ENCODE results near the gene ATP5ME.

DNA sequence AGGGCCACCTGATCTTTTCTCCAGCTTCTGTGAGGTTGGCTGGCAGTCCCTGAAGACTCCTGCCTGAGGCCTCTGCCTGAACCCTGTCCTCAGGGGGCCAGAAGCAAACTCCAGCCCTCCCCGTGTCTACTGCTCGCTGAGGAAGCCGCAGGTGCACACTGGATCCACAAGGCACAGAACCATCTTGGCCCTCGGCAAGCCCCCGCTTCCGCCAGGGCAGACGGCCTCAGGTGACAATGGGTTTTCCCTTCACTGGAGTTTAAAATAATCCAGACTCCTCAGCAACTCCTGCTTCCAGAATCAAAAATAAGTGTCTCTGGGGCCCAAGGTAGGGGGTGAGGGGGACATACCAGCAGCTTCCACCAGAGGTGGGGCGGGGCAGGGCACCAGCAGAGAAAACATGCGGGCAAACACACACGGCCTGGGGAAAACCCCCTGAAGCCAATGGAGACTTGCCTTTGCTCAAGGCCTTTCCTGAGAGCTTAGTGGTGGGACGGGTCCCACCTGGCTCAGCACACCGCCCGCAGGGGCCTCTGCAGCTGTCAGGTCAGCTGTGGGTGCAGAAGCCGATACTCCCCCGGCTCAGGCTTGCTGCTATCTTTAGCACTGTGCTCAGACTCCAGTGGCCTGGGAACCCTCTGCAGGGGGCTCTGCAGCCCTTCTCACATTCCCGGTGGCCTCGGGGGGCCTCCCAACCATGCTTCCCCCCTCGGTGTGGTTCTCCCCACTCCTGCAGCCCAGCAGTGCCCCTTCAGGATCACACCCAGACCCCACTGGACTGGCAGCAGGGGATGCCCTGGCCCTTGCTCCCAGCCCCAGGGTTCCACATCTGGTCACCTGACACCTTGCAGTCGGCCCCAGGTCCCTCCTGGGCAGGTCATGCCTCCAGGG lies 2.1 kb upstream of the ATP5ME start:
- TF ChIP-seq, protein P1, sequence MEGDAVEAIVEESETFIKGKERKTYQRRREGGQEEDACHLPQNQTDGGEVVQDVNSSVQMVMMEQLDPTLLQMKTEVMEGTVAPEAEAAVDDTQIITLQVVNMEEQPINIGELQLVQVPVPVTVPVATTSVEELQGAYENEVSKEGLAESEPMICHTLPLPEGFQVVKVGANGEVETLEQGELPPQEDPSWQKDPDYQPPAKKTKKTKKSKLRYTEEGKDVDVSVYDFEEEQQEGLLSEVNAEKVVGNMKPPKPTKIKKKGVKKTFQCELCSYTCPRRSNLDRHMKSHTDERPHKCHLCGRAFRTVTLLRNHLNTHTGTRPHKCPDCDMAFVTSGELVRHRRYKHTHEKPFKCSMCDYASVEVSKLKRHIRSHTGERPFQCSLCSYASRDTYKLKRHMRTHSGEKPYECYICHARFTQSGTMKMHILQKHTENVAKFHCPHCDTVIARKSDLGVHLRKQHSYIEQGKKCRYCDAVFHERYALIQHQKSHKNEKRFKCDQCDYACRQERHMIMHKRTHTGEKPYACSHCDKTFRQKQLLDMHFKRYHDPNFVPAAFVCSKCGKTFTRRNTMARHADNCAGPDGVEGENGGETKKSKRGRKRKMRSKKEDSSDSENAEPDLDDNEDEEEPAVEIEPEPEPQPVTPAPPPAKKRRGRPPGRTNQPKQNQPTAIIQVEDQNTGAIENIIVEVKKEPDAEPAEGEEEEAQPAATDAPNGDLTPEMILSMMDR (conservative IDR thresholded peaks at IDR 0.05; ENCODE audit: low read length), result no peak
- TF ChIP-seq EZH2phosphoT487 (IDR thresholded peaks at IDR 0.05; ENCODE audit: borderline replicate concordance, low read depth, low read length), result no peak
